H1 (cell line): ENCODE measurements around the gene OCRL.

ENCODE experiments used
- ATF2 ChIP-seq: IDR thresholded peaks from 2 replicates; pipeline ENCODE4 v1.6.1; 2012; ENCODE audit warnings: low read length, inconsistent platforms
- JUN ChIP-seq: IDR thresholded peaks from 2 replicates; pipeline ENCODE4 v1.6.1; 2011; ENCODE audit warnings: low read depth, mild to moderate bottlenecking, improper control_type of control experiment, low read length
- POLR2AphosphoS5 ChIP-seq: IDR thresholded peaks from 2 replicates; pipeline ENCODE4 v1.6.1; 2011; ENCODE audit warnings: low read depth, low read length

GRCh38 chrX:129531132-129531531 is 8.9 kb upstream of the OCRL start:
- TF ChIP-seq ATF2 (no peak), POLR2AphosphoS5 (no peak), JUN (no peak)
